ENCODE results near the gene GHRL.
"Not testable (repeated sequence)": the region's sequence is repeated elsewhere in the genome, so short reads cannot be mapped to it uniquely, and the experiment has no call there.

The GHRL gene

DNA sequence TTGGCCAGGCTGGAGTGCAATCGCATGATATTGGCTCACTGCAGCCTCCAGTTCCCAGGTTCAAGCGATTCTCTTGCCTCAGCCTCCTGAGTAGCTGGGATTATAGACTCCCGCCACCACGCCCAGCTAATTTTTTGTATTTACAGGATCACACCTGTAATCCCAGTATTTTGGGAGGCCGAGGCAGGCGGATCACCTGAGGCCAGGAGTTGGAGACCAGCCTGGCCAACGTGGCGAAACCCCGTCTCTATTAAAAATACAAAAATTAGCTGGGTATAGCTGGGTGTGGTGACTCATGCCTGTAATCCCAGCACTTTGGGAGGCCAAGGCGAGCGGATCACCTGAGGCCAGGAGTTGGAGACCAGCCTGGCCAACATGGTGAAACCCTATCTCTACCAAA, 20.3 kb downstream of the GHRL start:
- not testable (repeated sequence) for DNase-seq

DNA sequence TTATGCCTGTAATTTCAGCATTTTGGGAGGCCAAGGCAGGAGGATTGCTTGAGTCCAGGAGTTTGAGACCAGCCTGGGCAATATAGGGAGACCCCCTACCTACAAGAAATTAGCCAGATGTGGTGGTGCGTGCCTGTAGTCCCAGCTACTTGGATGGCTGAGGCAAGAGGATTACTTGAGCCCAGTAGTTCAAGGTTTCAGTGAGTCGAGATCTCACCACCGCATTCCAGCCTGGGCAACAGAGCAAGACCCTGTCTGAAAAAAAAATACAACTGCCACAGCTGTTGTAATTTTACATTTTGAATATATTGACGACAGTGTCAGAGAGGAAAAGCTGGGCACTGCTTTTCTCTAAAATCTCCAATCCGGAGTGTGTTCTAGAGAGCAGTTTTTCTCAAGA, 23.3 kb downstream of the GHRL start:
- no peak for DNase-seq

DNA sequence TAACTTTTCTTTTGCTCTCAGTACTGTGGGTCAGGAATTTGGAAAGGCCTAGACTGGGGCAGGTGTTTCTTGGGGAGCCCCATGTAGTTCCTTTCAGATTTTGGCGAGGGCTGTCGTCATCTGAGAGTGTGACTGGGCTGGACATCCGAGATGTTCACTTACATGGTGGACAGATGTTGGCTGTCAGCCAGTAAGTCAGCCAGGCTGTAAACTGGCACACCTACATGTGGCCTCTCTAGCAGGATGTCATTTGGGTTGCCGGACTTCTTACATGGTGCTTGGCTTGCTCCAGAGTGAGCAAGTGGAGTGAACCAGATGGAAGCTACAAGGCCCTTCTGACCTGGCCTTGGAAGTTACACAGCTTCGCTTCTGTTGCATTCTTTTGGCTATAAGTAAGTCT, 23.8 kb downstream of the GHRL start:
- no peak for DNase-seq

DNA sequence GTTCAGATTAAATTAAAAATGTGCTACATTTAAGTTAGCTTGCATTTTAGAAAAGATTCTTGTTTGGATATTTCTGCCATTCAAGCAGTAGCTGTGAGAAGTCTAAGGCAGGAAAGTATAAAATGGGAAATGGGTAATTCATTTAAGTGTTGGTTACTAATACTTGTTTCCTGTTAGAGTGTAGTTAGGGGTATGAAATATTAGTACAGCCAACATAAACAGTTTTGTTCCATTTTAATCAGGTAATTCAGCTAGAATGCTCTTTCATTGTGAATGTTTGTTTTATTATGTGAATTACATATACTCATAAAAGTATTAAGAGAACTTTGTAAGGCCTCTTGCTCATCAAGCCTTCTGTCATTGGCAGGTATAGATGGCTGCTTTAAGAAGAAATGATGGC, 24.6 kb downstream of the GHRL start:
- DNase-seq = no peak

DNA sequence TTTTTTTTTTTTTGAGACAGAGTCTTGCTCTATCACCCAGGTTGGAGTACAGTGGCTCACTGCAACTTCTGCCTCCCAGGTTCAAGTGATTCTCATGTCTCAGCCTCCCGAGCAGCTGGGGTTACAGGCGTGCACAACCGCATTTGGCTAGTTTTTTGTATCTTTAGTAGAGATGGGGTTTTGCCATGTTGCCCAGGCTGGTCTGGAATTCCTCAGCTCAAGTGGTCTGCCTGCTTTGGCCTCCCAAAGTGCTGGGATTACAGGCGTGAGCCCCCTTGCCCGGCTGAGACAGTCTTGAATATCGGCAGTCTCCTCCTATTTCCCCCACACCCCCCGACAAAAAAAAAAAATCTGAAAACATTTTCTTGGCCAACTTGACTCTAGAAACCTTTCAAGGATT, 25.8 kb downstream of the GHRL start:
- not testable (repeated sequence) for DNase-seq

DNA sequence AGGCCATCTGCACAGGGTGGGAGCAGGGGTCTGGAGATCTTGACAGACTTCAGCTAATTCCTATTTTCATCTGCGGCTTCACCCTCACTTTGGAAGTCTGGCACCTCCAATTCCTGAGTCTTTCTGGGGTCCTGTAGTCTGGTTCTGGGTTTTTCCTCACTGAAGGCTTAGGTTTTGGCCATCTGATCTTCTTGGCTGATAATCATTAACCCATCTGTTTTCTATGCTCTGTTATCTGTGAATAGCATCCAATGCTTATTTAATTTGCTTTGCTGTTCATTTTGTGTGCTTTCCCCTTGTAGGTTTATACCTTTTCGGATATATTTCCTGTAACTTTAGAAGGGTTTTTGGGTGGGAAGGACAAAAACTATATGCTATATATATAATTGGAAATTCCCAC, 26.9 kb downstream of the GHRL start:
- no peak for DNase-seq

DNA sequence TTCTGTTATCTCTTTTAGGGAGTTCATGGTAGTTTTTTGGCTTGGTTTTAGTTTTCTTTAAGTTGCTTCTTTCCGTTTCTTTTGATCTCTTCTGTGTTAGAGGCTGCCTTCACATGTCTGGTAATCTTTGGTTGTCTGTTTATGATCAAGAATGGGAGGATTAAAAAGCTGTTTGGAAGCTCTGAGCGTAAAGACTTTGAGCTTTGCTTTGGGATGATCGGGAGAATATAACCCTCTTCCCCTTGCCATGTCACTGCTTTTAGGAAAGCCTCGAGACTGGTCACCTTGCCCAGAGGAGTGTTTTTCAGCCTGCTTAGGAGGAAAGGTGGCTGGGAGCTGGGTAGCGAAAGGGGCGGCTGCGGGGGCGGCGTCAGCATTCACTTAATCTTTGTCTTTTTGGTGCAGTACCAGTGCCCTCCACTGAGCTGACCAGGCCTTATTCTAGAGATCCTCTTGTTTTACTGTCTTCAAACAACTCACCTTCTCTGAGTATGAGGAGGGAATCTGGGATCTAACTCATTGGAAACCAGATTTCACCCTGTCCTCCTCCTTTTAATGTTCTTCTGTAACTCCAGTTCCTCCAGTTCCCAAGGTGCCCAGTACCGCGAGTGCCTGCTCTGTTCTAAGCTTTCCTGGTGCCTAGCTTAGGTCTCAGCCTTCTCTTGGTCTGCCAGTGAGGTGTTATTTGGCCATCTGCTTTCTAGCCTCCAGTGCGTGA, 28.9 kb downstream of the GHRL start:
- peak; percentile 43 for DNase-seq

DNA sequence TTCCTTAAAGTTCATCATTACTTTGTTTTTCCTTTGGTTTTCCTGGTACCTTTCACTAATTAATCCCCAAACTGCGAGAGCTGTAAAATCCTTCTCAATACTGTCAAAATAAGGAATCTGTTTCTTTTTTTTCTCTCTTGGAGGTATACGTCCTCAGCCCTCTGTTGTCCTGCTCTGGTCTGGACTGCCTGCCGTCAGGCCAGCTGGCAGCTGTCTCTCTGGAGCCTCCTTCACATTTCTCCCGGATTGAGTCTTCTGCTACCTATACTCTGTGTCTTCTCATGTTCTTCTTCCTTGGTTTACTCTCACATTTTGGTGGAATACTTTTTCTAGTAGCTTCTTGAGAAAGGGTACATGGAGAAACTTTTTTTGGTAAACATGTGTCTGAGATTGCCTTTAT, 30.7 kb downstream of the GHRL start:
- DNase-seq = no peak

DNA sequence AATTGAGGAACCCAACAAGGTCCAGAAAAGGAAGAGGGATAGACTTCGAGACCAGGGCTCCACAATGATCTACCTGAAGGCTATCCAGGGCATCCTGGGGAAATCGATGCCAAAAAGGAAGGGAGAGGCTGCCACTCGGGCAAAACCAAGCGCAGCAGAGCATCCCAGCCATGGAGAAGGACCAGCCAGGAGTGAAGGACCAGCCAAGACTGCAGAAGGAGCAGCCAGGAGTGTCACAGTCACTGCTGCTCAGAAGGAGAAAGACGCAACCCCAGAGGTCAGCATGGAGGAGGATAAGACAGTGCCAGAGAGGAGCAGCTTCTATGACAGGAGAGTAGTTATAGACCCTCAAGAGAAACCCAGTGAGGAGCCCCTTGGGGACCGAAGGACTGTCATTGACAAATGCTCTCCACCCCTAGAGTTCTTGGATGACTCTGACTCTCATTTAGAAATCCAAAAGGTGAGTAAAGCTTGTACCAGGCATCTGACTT, 32.5 kb downstream of the GHRL start:
- no peak for DNase-seq

DNA sequence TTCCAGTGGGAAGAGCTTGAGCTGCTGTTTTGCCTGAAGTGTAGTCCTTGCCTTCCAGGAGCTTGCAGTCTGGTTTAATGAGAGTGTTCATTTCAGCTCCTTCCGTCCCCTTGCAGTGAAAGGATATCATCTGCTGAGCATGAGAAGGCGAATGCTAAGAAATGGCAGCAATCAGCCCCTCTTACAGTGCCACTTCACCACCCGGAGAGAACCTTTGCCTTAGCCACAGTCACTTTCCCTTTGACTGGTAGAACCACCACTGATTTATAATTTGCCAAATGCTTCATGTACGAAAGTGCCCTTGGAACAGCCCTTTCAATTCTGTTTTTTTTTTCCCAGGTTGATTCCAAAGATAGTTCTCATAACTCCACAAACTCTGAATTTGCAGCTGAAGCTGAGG, 32.9 kb downstream of the GHRL start:
- DNase-seq = no peak

DNA sequence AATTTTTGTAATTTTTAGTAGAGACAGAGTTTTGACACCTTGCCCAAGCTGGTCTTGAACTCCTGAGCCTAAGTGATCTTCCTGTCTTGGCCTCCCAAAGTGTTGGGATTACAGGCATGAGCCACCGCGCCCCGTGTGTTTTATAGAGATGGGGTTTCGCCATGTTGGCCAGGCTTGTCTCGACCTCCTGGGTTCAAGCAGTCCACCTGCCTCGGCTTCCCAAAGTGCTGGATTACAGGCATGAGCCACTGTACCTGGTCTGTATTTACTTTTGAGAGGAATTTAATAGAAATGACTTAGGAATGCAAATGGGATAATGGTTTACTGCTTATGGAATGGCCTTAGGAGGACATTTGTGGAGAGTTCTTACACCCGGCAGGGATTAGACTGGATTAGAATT, 33.7 kb downstream of the GHRL start:
- DNase-seq = no peak

DNA sequence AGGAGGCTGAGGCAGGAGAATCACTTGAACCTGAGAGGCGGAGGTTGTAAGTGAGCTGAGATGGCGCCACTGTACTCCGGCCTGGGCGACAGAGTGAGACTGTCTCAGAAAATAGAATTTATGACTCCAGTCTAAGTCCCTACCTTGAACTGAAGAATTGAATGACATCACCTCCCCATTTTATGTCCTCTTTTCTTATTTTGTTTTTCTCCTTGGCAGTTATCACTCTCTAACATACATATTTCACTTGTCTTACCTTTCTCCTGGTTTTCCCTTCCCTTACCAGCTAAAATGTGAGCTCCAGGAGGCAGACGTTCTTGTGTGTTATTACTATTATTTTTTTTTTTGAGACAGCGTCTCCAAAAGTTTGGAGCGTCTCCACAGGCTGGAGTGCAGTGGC, 36.9 kb downstream of the GHRL start:
- no peak for DNase-seq

DNA sequence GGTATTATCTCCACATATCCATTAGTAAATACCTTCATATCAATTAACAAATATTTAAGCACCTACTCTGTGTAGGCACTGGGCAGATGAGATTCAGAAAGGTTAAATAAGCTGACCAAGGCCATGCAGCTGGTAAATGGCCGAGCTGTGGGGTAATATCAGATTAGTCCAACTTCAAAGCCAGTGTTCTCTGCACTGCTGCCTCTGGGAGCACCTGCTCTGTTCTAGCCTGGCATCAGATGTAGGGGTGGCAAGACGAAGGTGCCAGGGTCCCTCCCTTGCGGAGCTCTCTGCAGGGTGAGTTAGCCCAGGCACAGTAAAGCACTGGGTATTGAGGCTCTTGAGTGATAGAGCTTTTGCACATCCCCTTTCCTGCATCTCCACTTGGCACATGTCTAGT, 39.0 kb downstream of the GHRL start:
- no peak for DNase-seq

DNA sequence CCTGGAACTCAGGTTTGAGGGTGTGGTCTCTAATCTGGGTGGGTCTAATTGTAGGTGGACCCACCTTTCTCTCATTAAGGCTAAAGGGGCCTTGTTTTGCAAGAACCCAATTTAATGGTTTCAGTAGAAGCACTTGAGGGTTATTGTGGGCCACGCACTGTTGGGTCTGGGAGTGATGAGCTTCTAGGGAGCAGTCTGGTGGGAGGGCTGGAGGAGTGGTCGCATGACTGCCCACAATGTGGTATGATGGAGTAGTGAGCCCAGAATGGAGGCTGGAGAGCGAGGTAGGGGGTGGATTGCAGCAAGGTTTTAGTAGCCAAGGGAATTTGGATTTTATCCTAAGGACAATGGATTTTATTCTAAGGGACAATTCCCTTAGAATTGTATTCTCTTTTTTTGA, 41.7 kb downstream of the GHRL start:
- no peak for DNase-seq

DNA sequence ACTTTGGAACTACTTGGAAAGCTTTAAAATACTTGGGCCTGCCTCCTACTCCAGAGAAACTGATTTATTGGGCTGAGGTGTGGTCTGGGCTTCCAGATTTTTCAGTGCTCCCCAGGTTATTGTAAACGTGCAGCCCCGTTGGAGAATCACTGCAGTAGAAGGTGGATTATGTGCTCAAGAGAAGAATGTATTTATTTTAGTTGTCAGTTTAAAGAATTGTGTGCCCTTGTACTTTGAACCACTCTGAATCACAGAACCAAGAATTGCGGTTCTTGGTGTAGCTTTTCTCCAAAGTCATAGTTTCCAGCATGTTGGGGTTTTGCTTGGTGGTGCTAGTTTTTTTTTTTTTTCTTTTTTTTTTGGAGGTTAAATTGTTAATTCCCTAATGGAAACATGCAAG, 42.9 kb downstream of the GHRL start:
- DNase-seq = no peak

DNA sequence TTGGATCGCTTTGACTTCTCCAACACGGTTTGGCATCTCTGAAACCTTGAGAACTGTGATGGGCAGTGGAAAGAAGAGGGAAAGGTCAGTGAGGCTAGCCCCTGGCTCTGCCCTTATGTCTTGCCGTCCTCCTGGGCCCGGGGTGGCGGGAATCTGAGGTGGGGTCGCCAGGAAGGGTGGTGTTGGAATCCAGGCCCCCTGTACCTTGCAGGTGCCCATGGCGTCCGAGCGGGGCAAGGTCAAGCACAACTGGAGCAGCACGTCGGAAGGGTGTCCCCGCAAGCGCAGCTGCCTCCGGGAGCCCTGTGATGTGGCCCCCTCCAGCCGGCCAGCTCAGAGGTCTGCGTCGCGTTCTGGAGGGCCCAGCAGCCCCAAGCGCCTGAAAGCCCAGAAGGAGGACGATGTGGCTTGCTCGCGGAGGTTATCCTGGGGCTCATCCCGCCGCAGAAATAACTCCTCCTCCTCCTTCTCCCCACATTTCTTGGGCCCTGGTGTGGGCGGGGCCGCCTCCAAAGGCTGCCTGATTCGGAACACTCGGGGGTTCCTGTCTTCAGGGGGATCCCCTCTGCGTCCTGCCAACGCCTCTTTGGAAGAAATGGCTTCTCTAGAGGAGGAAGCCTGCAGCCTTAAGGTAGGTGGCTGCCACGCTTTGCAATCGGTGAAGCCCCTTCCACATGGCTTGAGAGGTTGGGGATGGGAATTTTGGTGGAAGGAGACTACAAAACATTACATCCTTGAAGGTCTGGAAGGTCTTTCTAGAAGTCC, 43.6 kb downstream of the GHRL start:
- DNase-seq = no peak

DNA sequence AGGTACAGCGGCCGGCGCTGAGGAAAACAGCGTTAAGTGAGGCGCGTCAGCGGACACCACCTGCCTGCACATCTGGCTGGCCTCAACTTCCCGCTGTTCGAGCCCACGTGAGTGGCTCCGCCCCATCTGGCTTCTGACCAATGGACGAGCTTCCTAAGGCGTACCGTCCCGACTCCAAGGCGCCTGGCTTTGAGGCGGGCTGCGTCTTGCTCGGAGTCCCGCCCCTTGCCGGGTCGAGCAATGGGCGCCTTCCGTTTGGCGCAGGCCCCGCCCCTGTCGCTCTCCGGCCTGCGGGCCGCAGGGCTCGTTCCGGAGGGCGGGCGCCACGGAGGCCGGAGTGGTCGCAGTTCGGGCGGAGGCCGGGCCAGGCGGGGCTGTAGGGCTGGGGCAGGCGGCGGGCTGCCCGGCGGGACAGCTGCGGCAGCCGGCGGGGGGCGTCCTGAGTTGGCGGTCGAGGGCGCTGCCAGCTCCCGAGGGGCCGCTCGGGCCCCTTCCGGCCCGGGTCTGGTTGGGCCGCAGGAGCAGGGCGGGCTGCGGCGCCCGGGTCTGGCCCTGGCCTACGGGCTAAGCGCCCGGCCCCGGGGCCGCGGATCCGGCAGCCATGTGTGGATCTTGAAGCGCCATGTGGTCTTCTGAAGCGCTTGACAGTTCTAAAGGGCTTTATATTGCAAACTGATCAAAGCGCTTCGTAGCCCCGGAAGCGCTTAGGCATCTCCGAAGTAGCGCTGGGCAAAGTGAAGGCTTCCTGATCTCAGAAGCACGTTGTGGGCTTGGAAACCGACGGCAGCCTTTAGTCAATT, 44.4 kb downstream of the GHRL start, which contains the start of gene TATDN2:
TATDN2 (plus strand) TSS at position 276 of the 800 bp plus-strand sequence. CDS start 742 bp downstream, outside the sequence.
- DNase-seq = peak; percentile 96

DNA sequence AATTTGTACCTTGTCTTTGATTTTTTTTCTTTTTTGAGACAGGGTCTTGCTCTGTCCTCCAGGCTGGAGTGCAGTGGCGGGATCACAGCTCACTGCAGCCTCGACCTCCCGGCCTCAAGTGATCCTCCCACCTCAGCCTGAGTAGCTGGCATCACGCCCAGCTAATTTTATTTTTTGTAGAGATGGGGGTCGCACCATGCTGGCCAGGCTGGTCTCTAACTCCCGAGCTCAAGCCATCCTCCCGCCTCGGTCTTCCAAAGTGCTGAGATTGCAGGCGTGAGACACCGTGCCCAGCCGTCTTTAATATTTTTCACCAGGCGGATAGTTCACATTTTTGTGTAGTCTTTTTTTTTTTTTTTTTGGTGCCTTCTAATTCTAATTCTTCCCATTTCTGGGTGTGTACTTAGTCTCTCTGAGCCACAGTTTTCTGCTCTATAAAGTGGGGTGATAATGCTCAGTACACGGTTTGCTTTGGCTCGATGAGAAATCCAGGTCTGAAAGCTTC, 45.0 kb downstream of the GHRL start:
- DNase-seq = no peak

DNA sequence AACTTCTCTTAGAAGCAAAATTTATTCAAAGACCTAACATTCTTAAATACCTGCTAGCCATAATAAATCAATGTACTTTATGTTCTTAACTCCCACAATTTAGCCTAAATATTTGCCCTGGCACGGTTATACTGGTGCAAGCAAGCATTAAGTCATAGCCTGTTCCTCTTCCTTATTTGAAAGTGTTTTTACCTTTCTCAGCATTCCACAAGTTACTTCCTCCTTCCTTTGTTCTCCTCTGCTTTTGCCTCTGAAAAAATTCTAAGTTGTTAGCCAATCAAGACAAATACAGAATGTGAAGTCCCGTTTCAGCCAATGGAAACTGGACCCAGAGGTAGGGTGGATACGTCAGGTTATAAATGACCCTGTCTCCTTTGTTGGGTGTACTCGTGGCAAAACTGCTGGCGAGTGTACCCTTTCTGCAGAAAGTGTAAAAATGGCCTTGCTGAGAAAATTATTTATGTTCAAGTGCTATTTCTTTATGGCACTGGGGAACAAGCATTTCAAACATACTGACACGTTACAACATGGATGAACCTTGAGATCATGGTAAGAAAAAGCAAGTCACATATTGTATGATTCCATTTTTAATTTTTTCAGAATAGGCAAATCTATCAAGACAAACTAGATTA, 47.5 kb downstream of the GHRL start:
- no peak for DNase-seq

DNA sequence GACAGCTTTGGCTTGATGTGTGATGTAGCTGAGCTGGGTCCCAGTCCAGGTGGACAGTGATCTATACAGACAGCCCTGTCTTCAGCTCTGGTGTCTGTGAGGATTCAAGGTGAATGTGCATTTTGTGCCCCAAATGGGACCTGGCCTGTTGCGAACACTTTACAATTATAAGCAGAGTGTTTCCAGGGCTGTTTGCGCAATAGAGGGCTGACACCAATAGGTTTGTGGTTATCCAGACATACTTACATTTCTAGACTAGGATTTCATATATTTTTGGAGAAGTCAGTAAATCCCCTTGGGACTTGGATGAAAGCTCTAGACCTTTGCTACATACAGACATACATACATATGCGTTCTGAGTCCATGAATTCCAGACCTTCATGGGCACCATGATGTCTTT, 48.7 kb downstream of the GHRL start:
- DNase-seq = no peak

DNA sequence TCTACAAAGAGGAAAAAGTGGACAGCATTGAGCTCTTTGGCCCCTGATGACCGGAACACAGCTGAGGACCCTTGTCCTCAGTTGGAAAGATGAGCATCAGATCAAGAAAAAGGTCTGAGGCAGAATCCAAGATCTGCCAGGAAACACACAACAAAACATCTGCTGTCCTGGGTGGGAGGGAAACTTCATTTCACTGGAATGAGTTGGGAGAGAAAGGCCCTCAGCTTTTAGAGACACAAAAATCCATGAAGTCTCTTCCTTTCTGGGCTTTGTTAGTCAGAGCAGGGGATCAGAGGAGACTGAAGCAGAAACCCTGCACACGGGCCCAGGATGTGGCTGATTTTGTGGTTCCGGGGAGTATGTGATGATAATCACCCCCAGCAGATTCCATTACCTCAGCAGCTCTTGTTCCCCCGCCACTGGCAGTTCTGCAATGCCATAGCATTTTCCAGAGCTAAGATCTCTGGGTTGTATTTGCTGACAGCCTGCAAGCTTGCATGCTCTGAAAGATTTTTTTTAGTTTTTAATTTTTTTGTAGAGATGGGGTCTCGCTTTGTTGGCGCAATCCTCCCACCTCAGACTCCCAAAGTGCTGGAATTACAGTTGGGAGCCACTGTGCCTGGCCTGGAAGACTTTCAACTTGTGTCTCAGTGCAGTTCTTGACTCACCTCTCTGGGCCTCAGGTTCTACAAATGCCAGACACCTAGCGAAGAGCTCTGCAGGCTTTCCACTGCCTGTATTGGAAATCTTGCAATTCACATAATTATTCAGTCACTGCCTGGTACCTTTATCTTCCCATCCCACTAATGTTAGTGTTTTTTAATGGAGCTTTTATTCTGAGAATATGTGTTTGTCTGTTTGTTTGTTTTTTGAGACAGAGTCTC, 50.3 kb downstream of the GHRL start:
- DNase-seq = peak; percentile 70

Data from fibroblast of skin of back (primary cell).